AG09319 (cell line): ENCODE measurements around the gene SLC41A3.

Experiments used
- DNase-seq: peaks from one replicate; pipeline ENCODE4 v3.0.0-alpha.2; 2010; ENCODE audit warnings: low read depth; ENCODE audit errors: extremely low read depth
- TF ChIP-seq, protein P1 (sequence below): IDR thresholded peaks from 2 replicates; pipeline ENCODE4 v1.5.1; 2011; ENCODE audit warnings: low read depth, mild to moderate bottlenecking, inconsistent platforms, low read length, moderate library complexity

The SLC41A3 gene

GRCh38 chr3:126026761-126027160 lies 57.2 kb downstream of the SLC41A3 start:
- no peak for DNase-seq
- TF ChIP-seq, protein P1, sequence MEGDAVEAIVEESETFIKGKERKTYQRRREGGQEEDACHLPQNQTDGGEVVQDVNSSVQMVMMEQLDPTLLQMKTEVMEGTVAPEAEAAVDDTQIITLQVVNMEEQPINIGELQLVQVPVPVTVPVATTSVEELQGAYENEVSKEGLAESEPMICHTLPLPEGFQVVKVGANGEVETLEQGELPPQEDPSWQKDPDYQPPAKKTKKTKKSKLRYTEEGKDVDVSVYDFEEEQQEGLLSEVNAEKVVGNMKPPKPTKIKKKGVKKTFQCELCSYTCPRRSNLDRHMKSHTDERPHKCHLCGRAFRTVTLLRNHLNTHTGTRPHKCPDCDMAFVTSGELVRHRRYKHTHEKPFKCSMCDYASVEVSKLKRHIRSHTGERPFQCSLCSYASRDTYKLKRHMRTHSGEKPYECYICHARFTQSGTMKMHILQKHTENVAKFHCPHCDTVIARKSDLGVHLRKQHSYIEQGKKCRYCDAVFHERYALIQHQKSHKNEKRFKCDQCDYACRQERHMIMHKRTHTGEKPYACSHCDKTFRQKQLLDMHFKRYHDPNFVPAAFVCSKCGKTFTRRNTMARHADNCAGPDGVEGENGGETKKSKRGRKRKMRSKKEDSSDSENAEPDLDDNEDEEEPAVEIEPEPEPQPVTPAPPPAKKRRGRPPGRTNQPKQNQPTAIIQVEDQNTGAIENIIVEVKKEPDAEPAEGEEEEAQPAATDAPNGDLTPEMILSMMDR, result no peak

- no peak for DNase-seq
- TF ChIP-seq, protein P1, result no peak
These were observed 57.6 kb downstream of the SLC41A3 start for GRCh38 chr3:126026277-126026751.

DNA sequence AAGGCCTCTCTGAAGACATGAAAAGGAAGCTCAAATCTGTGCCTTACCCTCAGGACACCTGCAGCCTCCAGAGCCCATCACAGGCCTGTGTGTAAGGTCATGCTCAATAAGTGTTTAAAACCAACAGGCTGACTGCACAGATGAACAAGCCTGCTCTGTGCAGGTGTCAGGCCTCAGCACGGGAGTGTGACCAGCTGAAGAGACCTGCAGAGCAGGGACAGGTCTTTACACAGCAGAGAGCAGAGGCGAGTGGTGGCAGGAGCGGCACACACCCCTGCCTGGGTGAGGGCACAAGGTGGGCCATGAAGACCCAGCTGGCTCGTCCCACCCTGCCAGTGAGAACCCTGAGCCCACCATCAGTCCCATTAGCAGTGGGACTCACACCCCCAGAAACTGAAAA lies 58.1 kb downstream of the SLC41A3 start:
- no peak for DNase-seq
- TF ChIP-seq, protein P1, result no peak

- DNase-seq, result no peak
These were observed 58.7 kb downstream of the SLC41A3 start for GRCh38 chr3:126025116-126025729.

DNA sequence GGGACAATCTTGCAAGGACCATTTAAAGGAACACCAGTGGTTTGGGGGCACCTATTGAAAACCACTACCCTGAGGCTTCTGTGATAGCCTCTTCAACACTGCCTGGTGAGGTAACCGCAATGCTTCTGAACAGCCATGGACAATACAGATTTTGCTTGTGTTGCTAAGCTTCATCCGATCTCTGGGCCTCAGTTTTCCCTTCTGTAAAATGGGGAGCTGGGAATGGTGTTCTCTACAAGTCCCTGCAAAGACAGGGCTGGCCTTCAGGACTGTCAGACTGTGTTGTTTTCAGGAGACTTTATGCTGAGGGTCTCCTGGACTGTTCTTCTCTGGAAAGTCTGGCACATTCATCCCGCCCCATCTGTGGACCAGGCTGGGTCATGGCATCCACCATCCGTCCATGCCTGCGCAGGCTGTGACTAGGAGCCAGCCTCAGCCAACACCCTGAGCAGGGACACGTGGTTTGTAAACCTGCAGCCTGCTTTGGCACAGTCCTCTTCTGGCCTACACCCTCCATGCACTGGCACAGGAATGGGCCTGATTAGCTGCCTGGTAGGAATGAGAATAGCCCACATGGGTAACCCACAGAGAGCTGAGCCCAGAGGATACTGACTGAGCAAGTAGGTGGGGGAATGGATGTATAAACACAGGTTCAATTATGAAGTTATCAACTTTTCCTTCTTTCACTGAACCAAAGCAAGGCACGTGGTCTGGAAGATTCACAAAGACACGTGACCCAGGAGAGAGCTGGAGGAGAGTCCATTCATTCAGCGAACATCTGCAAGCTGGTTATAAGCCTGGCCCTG lies 59.7 kb downstream of the SLC41A3 start:
- TF ChIP-seq, protein P1, result no peak
- no peak for DNase-seq

More at GRCh38 chr3:126025116-126025729, 58.7 kb downstream of the SLC41A3 start:
- TF ChIP-seq, protein P1, result no peak

GRCh38 chr3:126023390-126023789 lies 60.5 kb downstream of the SLC41A3 start:
- TF ChIP-seq, protein P1, result no peak
- DNase-seq, result no peak

GRCh38 chr3:126022741-126023359 lies 61.1 kb downstream of the SLC41A3 start:
- TF ChIP-seq, protein P1, result no peak
- no peak for DNase-seq
